Measurements from ENCODE around the gene BCCIP.

DNA sequence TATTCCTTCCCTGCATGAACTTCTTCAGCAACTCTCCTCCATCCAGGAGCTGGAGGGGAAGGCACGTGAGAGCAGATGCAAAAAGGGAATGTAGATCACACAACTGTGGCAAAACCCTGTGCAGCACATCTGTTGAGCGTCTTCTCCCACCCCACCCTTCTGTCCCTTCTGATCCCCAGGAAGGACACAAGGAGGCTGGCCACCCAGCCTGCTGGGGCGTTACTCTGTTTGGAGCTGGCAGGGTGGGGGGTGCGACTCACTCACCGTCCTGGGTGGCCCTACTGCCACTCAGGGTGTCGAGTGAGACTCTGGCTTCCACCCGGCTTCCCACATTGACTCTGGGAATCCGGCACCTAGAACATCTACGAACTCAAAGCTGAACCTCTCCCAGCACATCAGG, 37.6 kb upstream of the BCCIP start:
- TF ChIP-seq EZH2 (IDR thresholded peaks at IDR 0.05; ENCODE audit: insufficient read depth, poor library complexity, severe bottlenecking): no peak
- TF ChIP-seq EZH2phosphoT487 (IDR thresholded peaks at IDR 0.05; ENCODE audit: insufficient read depth, low read depth): no peak
